Endometrium (tissue), 2 donors: ENCODE results near the gene TRO.

ENCODE experiments used
- FAIRE-seq: peaks from 2 replicates; lab custom pipeline; 2012; peaks lifted over from hg19 to GRCh38; lab: Jason Lieb, UNC
- donor health status: control.
- donor health status: control.

Gene TRO

GRCh38 chrX:54920610-54921426 lies at the start of gene TRO:
Gene TRO (plus strand): TSS chrX:54920824. CDS start chrX:54922247, 1,423 bp downstream.
- FAIRE-seq: no peak

DNA sequence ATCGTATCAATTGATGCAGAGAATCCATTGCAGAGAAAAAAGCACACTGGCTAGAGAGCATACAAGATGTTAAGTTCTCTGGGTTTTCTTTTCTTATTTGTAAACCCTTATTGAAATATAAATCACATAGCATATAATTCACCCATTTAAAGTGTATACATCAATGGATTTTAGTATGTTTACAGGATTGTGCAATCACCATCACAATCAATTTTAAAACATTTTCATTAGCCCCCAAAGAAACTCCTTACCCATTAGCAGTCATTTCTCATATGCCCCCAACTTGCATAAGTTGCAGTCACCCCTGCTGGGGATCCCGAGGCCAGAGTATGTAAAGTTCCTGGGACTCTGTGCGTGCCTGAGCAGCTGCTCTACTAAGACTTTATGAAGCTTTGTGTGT lies 34.9 kb upstream of the TRO start:
- FAIRE-seq: no peak

DNA sequence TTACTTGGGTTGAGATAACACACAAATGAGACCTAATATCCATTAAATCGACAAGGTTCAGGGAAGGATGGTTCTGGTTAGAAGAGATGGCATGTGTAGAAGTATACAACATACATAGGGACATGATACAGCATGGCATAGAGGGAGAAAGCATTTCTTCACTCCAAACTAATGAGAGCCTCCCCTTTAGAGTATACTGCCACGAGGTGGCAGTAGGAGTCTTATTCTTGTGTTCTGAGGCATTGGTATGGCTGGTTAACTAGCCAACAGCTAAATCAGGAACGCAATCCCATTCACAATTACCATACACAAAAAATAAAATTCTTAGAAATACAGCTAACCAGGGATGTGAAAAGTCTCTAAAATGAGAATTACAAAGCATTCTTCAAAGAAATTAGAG lies 29.1 kb upstream of the TRO start:
- no peak for FAIRE-seq

GRCh38 chrX:54894159-54894558 lies 26.5 kb upstream of the TRO start:
- FAIRE-seq: no peak

DNA sequence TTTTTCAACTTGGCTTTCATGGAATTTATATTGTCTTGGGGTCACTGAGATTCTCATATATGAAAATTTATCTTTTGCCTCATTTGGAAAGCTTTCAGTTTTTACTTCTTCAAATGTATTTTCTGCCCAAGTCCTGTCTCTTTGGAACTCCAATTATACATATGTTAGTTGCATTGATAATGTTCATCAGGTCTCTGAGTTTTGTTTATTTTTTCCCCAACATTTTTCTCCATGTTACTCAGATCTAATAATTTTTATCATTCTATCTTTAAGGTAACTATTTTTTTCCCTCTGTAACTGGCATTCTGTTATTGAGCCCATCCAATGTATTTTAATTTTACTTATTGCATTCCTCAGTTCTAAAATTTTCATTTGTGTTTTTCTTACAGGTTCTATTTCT lies 10.7 kb upstream of the TRO start:
- no peak for FAIRE-seq

GRCh38 chrX:54921427-54922021 lies 900 bp downstream of the TRO start:
- FAIRE-seq: no peak

- no peak for FAIRE-seq
These were observed 1.9 kb downstream of the TRO start for GRCh38 chrX:54922547-54922946.

DNA sequence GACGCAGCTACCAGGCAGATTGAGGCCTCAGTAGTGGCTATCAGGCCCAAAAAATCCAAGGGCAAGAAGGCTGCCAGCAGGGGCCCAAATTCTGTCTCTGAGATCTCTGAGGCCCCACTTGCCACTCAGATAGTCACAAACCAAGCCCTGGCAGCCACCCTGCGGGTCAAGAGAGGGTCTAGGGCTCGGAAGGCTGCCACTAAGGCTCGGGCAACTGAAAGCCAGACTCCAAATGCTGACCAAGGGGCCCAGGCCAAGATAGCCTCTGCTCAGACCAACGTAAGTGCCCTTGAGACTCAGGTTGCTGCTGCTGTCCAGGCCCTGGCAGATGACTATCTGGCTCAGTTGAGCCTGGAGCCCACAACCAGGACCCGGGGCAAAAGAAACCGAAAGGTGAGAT lies 2.8 kb downstream of the TRO start:
- no peak for FAIRE-seq

DNA sequence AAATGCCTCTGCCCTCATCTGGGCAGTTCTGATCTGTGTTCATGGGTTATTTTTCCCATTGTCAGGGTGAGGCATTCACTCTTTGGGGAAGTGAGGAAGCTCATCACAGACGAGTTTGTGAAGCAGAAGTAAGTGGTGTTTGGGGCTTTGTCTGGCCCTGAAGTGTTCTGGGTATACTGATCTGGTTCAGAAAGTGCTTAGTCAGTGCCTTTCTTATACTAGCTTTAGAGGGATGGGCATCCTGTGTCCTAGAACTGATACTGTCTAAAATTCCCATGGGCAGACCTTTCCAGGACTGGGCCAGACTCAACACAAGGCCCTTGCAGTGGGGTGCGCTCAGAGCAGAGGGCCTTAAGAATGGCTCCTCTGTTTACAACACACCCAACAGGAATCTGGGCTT lies 6.4 kb downstream of the TRO start:
- no peak for FAIRE-seq

GRCh38 chrX:54928876-54929275 lies 8.3 kb downstream of the TRO start:
- FAIRE-seq: no peak

GRCh38 chrX:54930291-54931049 lies 9.8 kb downstream of the TRO start:
- FAIRE-seq: no peak

GRCh38 chrX:54931107-54931506 lies 10.5 kb downstream of the TRO start:
- no peak for FAIRE-seq

DNA sequence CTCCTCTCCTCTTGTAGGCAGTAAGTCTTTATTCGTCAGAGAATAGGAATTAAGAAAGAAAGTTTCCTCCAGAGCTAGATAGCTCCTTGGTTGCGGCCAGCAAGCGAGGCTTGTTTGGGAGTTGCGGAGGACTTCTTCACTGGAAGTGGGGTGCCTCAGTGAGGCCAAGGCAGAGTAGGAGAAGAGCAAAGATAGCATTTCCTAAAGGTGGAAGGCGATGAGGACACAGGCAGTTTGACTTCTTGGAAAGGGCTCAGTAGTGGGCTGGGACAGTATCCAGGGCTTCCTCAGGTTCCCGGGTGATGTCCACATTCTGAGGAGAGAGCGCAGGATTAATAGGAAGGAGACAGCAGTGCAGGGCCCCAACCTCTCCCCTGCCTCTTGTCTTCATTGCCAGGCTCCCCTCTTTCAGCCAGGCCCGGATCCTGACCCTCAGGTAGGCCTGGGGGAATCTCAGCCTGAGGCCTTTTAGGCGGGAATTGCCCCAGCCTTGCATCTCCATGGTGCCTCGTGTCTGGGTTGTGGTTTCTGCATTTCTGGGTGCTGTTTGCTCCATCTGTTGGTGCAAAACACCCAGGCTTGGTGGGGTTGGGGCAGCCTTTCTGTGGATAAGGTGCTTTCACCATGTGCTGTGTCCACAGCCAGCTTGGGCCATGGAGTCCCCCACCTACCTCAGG lies 12.7 kb downstream of the TRO start:
- no peak for FAIRE-seq

- no peak for FAIRE-seq
These were observed 13.4 kb downstream of the TRO start for GRCh38 chrX:54934058-54934457.

DNA sequence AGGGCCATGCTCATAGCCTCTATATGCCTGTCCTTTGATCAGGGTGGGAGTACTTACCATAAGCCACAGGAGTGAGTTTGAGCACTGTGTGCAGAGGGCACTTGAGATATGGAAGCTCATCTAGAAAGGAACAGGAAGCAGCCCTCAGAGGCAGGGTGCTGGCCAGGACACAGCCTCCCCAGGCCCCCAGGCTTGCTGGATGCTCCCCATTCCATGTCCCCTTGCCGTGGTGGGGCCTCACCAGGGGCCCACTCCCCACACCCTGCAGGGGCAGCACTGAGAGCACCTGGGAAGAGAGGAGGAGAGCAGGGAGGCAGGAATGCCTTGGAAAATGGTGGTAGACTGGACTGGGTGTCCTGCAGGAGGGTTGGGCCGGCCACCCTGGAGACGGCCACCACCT lies 14.3 kb downstream of the TRO start:
- FAIRE-seq: no peak

- FAIRE-seq: no peak
These were observed 14.7 kb downstream of the TRO start for GRCh38 chrX:54935306-54935705.

- FAIRE-seq: no peak
These were observed 16.8 kb downstream of the TRO start for GRCh38 chrX:54937416-54937815.

DNA sequence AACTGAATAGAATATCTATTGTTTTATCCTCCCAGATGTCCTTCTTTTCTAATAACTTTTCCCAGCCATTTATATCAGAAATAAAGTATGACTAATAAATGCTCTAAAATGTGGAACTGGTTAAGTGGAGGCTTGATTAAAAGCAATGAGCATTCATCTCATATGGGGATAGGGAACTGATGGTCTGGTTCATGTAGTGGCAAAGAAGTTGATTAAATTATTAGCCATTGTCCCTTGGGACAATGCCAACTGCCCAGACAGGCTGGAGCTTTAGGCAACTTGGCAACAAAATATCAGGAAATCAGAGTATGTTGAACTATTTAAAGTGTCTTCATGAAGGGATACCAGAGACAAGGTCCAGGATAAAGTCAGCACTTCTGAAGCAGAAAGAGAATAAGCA lies 24.2 kb downstream of the TRO start:
- no peak for FAIRE-seq

- no peak for FAIRE-seq
These were observed 24.6 kb downstream of the TRO start for GRCh38 chrX:54945224-54945623.

GRCh38 chrX:54950730-54951375 lies 30.2 kb downstream of the TRO start:
- no peak for FAIRE-seq

GRCh38 chrX:54961750-54962149 lies 41.1 kb downstream of the TRO start:
- no peak for FAIRE-seq
